AML-193 (cell line): ENCODE measurements around the gene GRAMD4.
"Not testable (repeated sequence)": the region's sequence is repeated elsewhere in the genome, so short reads cannot be mapped to it uniquely, and the experiment has no call there.

Experiments
- DNase-seq, 2 experiments: peaks; one replicate each; lab custom pipeline; 2025; lab: John Stamatoyannopoulos, UW

The GRAMD4 gene

GRCh38 chr22:46619240-46619829, 851 bp upstream of the GRAMD4 start:
- peak in 1 of 2 experiments; percentile 9 for DNase-seq

- DNase-seq: no peak
These were observed 529 bp downstream of the GRAMD4 start for GRCh38 chr22:46620588-46621242.

DNA sequence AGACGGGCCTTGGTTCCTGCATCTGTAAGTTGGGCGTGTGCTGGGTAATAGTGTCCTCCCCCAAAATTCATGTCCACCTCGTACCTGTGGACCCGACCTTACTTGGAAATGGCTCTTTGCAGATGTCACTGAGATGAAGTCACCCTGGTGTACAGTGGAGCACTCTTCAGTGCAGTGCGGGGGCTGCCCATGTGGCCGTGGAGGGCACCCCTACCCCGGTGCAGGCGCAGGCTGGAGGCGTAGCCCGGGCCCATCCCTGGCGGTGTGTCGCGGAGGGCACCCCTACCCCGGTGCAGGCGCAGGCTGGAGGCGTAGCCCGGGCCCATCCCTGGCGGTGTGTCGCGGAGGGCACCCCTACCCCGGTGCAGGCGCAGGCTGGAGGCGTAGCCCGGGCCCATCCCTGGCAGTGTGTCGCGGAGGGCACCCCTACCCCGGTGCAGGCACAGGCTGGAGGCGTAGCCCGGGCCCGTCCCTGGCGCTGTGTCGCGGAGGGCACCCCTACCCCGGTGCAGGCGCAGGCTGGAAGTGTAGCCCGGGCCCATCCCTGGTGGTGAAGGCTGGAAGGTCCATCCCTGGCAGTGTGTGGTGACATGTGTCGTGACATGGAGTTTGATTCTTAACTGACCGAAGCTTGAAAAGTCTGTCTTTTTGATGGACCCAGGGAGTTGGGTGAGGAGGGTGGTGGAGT, 1.2 kb downstream of the GRAMD4 start:
- DNase-seq: not testable (repeated sequence)

GRCh38 chr22:46622081-46622521, 1.9 kb downstream of the GRAMD4 start:
- DNase-seq: peak; percentile 74 to 79

DNA sequence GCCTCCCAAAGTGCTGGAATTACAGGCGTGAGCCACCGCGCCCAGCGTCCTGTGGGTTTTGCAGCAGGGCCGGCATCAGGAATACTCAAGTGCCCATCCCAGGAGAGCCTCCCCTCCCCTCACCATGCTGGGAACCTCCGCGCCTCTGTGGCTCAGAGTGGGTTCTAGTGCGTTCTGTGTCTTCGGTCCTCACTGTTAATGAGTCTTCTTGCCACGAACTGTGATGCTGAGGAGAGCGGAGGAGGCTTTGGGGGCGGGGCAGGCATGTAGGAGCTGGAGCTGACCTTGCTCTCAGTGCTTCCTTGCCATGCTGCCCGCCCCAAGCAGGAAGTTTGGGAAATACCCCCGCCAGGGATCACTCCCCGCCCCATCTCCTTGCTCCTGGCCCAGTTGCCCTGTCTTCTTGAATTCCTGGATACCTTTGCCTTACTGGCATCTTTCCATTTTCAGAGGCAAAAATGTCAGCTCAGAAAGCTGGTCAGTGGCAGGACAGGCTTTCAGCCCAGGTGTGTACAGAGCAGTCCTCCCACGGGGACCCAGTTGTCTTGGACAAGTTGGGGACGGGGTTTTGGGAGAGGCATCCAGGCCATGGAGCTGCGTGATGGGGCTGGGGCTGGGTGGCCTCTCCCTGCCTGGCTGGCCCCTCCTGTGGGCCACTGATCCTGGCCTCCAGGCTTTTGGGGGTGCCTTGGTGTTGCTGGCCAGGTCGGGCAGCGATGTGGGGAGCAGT, 5.1 kb downstream of the GRAMD4 start:
- no peak for DNase-seq

DNA sequence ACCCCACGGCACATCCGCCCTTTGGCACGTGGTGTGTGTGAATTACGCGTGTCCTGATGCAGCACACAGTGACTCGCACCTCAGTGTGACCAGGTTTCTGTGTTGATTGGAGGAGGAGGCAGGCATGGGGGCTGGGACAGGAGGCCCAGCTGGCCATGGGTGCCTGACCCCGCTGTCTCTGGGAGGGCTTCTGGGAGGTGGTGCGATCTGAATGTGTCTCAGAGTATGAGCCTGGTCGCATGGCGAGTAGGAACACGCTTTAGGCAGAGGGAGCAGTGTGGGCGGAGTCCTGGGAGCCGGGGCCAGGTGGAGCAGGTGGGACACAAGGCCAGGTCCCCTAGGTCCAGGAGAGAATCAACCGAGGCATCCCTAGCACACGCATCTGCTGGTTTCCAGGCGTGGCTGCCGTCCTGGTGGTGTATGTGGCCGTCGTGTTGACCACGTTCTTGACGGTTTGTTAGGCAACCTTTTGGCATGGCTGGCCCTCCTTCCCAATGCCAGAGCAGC, 5.7 kb downstream of the GRAMD4 start:
- no peak for DNase-seq

DNA sequence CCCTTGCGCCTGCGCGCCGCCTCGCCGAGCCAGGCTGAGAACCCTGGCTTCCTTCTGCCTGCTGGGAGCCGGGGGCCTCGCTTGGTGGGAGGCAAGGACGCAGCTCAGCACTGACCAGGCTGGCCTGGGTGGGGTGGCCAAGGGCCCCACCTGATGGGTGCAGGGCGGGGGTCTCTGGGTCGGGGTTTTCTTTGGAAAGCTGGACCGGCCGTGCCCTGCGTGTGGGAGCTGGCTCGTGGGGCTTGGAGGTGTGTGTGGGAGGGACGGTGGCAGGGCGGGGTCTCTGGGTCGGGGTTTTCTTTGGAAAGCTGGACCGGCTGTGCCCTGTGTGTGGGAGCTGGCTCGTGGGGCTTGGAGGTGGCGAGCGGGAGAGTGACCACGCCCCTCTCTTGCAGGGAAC, 6.2 kb downstream of the GRAMD4 start:
- DNase-seq: no peak

DNA sequence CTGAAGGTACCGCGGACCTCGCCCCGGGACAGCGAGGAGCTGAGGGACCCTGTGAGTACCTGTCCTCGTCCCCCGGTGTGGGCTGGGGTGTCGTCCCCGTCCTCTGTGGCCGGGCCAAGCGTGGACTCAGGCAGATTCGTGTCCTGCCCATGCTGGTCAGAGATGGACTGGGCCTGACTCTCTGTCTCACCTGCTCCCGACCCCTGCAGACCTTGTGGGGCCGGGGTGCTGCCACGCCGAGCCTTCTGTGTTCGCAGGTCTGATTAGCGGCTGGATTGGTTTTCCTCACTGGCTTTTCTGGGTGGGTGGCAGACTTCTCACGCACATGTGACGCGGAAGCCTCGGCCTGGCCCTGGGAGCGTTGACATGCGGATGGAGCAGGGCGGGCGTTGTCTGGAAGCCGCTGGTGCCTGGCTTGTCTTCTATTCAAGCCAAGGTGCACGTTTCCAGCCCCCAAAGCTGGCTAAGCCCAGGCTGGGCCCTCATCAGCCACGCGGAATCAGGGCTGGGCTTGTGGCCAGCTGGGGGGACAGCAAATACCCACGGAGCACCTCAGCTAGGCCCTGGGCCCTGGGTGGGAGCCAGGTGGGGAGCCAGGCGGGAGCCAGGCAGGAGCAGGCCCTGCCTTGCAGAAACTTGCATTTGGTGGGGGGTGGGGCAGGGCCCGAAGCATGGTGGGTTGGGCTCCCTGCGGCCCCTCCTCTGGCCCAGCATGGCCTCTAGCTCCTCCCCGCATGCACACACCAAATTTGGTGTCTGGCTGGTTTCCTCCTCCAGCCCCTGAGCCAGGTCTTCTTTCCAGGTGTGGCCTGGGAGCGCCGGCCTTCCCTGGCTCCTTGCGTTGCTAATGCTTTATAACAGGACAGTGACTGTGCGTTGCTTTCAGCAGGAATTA, 7.0 kb downstream of the GRAMD4 start:
- no peak for DNase-seq

- no peak for DNase-seq
These were observed 7.8 kb downstream of the GRAMD4 start for GRCh38 chr22:46627806-46628482.

DNA sequence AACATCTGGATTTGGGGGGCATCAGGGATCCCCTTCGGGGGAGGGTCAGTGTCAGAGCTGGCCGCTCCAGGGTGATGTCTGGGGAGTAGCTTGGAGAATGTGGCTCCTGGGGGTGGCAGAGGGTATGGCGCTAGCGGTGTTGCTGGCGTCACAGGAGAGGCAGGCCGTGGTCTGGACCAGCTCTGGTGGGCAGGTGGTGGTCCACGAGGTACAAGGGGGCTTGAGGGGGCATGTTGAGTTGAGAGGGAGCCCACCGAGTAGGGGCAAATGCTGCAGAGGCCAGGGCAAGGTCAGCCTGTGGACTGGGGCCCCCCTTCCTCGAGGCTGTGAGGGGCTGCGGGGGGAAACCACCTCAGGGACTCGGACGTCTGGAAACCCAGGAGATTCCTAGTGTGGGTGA, 8.6 kb downstream of the GRAMD4 start:
- DNase-seq: no peak

- no peak for DNase-seq
These were observed 9.1 kb downstream of the GRAMD4 start for GRCh38 chr22:46629291-46629690.

DNA sequence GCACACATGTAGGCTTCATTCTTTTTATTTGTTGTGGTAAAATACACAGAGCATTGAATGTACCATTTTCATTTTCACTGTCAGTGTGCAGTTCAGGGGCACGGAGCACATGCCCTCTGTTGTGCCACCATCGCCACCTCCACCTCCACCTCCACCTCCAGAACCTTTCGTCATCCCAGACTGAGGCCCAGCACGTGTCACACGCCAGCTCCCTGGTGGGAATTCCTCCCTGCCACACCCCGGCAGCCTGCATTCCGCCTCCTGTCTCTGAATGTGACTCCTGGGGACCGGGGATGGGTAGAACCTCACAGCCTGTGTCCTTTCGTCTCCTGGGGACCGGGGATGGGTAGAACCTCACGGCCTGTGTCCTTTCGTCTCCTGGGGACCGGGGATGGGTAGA, 10.9 kb downstream of the GRAMD4 start:
- no peak for DNase-seq

DNA sequence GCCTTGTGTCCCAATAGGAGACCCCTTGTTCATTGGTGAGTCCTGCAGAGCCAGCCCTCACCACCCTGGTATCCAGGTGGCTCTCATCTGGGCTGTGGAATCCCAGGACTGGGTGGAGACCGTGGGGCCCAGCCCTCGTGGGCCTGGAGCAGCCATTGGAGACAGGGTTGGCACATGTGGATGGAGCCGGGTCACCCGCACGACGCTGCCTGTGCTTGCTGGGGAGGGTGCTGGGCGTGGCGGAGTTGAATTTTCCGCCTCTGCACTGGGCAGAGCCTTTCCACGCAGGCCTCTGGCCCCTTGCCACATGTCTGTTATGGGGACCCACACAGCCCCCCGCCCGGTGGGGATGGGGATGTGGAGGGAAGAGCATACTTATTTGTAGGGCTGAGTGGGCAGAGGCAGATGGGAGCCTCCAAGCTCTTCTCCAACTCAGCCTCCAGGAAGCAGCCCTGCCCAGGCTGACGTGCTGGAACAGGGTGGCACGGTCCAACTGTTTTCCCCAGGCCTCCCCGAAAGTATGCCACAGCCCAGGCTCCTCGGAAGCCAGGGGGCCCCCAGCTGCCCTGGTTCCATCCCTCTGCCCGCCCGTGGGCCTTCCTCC, 12.6 kb downstream of the GRAMD4 start:
- no peak for DNase-seq

DNA sequence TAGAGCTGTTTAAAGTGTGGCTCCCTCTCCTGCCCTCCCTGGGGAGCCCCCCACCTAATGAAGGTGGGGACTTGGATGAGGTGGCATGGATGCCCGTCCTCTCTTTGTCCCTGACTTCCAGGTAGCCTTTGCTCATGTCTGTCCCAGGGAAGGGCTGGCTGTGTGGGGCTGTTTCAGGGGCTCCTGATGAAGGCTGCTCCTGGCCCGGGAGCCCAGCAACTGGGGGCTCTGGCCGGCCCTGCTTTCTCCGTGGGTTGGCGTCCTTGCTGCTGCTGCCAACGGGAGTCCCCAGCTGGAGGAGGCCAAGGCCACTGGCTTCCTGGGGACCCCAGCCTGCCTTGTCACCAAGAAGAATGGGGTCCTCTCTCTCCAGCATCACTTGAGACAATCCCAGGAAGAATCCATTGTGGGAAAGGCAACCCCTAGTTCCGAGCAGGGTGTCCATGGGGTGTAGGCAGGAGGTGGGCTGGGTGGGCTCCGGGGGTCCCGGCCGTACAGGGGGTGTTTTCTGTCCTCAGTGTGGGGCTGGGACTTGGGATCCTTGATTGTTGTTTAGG, 13.2 kb downstream of the GRAMD4 start:
- no peak for DNase-seq

DNA sequence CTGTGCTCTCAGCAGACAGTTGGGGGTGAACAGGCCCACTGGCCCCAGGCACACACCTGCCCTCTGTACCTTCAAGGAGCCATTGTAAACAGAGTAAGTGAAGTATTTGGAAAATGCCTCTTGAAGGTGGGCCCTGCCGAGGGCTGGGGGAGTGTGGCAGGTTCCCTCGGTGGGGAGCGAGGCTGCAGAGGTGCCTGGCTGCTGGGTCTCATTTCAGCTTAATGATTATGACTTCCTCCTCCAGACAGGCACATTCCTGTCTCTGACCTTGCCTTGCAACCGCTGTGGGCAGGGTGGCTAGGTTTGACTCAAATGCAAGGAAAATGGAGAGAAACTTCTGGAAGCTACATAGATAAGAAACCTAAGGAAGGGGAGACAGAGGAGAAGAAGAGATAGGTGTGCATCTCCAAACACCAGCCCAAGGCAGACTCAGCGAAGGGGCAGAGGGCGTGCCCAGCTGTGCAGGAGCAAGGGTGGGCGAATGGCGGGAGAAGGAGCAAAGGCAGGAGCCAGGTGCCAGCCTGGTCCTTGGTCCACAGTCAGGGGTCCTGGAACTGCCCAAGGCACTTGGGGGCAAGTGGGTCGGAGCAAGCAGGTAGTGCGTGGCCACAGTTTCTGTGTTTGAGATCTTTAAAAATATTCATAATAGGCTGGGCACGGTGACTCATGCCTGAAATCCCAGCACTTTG, 14.0 kb downstream of the GRAMD4 start:
- DNase-seq: no peak

DNA sequence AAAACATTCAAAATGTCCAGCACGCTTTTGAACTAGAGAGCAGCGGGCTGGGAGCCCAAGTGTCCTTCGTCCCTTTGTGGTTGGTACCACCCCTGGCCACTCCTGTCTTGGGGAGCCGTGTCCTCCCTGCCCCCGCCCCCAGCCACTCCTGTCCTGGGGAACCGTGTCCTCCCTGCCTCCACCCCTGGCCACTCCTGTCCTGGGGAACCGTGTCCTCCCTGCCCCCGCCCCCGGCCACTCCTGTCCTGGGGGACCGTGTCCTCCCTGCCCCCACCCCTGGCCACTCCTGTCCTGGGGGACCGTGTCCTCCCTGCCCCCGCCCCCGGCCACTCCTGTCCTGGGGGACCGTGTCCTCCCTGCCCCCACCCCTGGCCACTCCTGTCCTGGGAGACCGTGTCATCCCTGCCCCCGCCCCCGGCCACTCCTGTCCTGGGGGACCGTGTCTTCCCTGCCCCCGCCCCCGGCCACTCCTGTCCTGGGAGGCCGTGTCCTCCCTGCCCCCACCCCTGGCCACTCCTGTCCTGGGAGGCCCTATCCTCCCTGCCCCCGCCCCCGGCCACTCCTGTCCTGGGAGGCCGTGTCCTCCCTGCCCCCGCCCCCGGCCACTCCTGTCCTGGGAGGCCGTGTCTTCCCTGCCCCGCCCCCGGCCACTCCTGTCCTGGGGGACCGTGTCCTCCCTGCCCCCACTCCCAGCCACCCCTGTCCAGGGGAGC, 14.9 kb downstream of the GRAMD4 start:
- DNase-seq: not testable (repeated sequence)

DNA sequence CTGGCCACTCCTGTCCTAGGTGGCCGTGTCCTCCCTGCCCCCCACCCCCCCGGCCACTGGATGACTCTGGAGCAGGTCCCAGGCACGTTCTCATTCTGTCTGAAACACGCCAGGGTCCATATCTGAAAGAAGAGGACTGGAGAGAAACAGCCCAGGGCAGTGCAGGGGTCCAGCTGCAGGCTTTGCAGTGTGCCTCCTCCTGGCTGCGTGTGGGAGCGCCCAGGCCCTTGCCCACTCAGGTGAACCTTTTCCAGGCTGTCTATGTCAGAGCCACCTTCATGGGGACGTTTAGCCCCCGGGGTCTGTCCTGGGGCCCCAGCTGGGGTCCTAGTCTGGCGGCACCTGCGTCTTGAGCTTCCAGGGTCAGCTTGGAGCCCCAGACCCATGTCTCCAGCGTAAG, 15.6 kb downstream of the GRAMD4 start:
- DNase-seq: no peak

GRCh38 chr22:46636221-46637002, 16.2 kb downstream of the GRAMD4 start:
- DNase-seq: no peak
